Colonic mucosa (tissue), 4 donors: ENCODE data around the gene NTM. TPM values are rescaled to one million over a fixed set of nuclear protein-coding genes. Genes with fewer than 3 reads are reported as not detected.

Experiments used
- DNase-seq: peaks from one replicate; pipeline ENCODE4 v3.0.0-alpha.2; 2020
- H3K27ac ChIP-seq: fragments of 200-600 bp; one replicate; pipeline ENCODE4 v1.8.0; 2021
- H3K27me3 ChIP-seq: fragments of 200-600 bp; one replicate; pipeline ENCODE4 v1.8.0; 2021
- H3K36me3 ChIP-seq: fragments of 200-600 bp; one replicate; pipeline ENCODE4 v1.8.0; 2021
- H3K4me1 ChIP-seq: fragments of 200-600 bp; one replicate; pipeline ENCODE4 v1.8.0; 2021; ENCODE audit warnings: mild to moderate bottlenecking
- H3K4me3 ChIP-seq: fragments of 200-600 bp; one replicate; pipeline ENCODE4 v1.8.0; 2021
- H3K9ac ChIP-seq, 2 donors: one replicate each; pipeline ENCODE4 v1.7.0; 2013; ENCODE audit warnings: control low read depth in 2 of 2, low read depth in 2 of 2, low read length in 2 of 2
- H3K9me3 ChIP-seq: fragments of 200-600 bp; one replicate; pipeline ENCODE4 v1.8.0; 2021
- CTCF ChIP-seq: fragments of 200-600 bp; IDR thresholded peaks from one replicate; pipeline ENCODE4 v1.8.0; 2022; ENCODE audit warnings: antibody characterized with exemption, mild to moderate bottlenecking
- intact Hi-C: fragments of 100-400 bp; cut with DNase I; formaldehyde crosslinking; loops from one replicate; pipeline ENCODE4 v1.14.1; 2022
- total RNA-seq, 2 donors: library from RNA; stranded (reverse); fragmentation: NEBNext Ultra II Directional in 1 of 2; extraction: Animal tissue kit (Norgen Biotek cat#: 25700) in 1 of 2; gene quantifications; one replicate each; pipeline ENCODE4 v1.2.1, GENCODE V29; 2021
- donor health status: healthy.
- donor health status: DM: no; HTN: no; CAD: no.
- donor health status: DM: no; HTN: no; CAD: no.

The NTM gene
- total RNA-seq, 2 donors from 2014 or later, result 1.6 to 2.8 TPM

GRCh38 chr11:132036746-132037466 lies 666.5 kb downstream of the NTM start:
- no peak overlapping the region for H3K4me3 ChIP-seq
- DNase-seq, result no peak
- no peaks in the 10 kb centered on the region for H3K4me1 ChIP-seq
- intact Hi-C loops, result no loop called here
- H3K36me3 ChIP-seq, result no peaks in the 10 kb centered on the region
- TF ChIP-seq CTCF, result no peak
- H3K9ac ChIP-seq, result no peak overlapping the region
- no peaks in the 10 kb centered on the region for H3K27me3 ChIP-seq
- no peak overlapping the region for H3K27ac ChIP-seq
- H3K9me3 ChIP-seq, result no peaks in the 10 kb centered on the region

- no peak overlapping the region for H3K9ac ChIP-seq
- TF ChIP-seq CTCF, result no peak
- no peak overlapping the region for H3K4me3 ChIP-seq
- no peaks in the 10 kb centered on the region for H3K27me3 ChIP-seq
- H3K4me1 ChIP-seq, result no peaks in the 10 kb centered on the region
- DNase-seq, result no peak
- intact Hi-C loops, result no loop called here
- H3K36me3 ChIP-seq, result no peaks in the 10 kb centered on the region
- no peaks in the 10 kb centered on the region for H3K9me3 ChIP-seq
- H3K27ac ChIP-seq, result no peak overlapping the region
Measured at GRCh38 chr11:132037467-132037862, 667.0 kb downstream of the NTM start.

GRCh38 chr11:132037956-132038355 lies 667.5 kb downstream of the NTM start:
- H3K4me3 ChIP-seq, result no peak overlapping the region
- intact Hi-C loops, result no loop called here
- no peak overlapping the region for H3K27ac ChIP-seq
- no peak for DNase-seq
- H3K9me3 ChIP-seq, result no peaks in the 10 kb centered on the region
- TF ChIP-seq CTCF, result no peak
- no peak overlapping the region for H3K9ac ChIP-seq
- H3K27me3 ChIP-seq, result no peaks in the 10 kb centered on the region
- H3K4me1 ChIP-seq, result no peaks in the 10 kb centered on the region
- no peaks in the 10 kb centered on the region for H3K36me3 ChIP-seq

- intact Hi-C loops, result no loop called here
- Histone ChIP-seq H3K9ac (no peak overlapping the region), H3K4me3 (no peak overlapping the region), H3K27me3 (no peaks in the 10 kb centered on the region), H3K27ac (no peak overlapping the region), H3K4me1 (no peaks in the 10 kb centered on the region), H3K36me3 (no peaks in the 10 kb centered on the region), H3K9me3 (no peaks in the 10 kb centered on the region)
- DNase-seq, result no peak
- no peak for TF ChIP-seq CTCF
Measured at GRCh38 chr11:132039521-132039920, 669.1 kb downstream of the NTM start.

- Histone ChIP-seq H3K27ac (no peak overlapping the region), H3K27me3 (no peaks in the 10 kb centered on the region), H3K4me3 (no peak overlapping the region), H3K36me3 (no peaks in the 10 kb centered on the region), H3K9ac (no peak overlapping the region), H3K4me1 (no peaks in the 10 kb centered on the region), H3K9me3 (no peaks in the 10 kb centered on the region)
- intact Hi-C loops, result no loop called here
- no peak for DNase-seq
- TF ChIP-seq CTCF, result no peak
Measured at GRCh38 chr11:132042296-132042695, 671.9 kb downstream of the NTM start.
